Immature natural killer cell (primary cell): ENCODE results near the gene ACAD10. TPM values are rescaled to one million over a fixed set of nuclear protein-coding genes. Genes with fewer than 3 reads are reported as not detected.
A peak's percentile ranks its signal among the peaks of the same experiment; 100 is the strongest.

ENCODE experiments used
- DNase-seq, 3 donors: peaks; one replicate each; pipeline ENCODE4 v3.0.0; 2022; ENCODE audit warnings: mixed read lengths in 1 of 3
- H3K27ac Mint-ChIP-seq, 6 donors: one replicate each; pipeline ENCODE4 v1.8.0; 2020; ENCODE audit warnings: mixed read lengths in 6 of 6, mild to moderate bottlenecking in 5 of 6, inconsistent platforms in 4 of 6, moderate library complexity in 3 of 6
- H3K27me3 Mint-ChIP-seq, 3 donors: one replicate each; pipeline ENCODE4 v1.8.0; 2020 to 2021; ENCODE audit warnings: low read depth in 3 of 3, mild to moderate bottlenecking in 3 of 3, mixed read lengths in 3 of 3, moderate library complexity in 3 of 3, inconsistent platforms in 1 of 3
- H3K36me3 Mint-ChIP-seq, 3 donors: one replicate each; pipeline ENCODE4 v1.8.0; 2020; ENCODE audit warnings: mixed read lengths in 3 of 3, inconsistent platforms in 2 of 3, mild to moderate bottlenecking in 2 of 3
- H3K4me1 Mint-ChIP-seq, 2 donors: one replicate each; pipeline ENCODE4 v1.8.0; 2020; ENCODE audit warnings: inconsistent platforms in 2 of 2, mild to moderate bottlenecking in 2 of 2, mixed read lengths in 2 of 2, moderate library complexity in 1 of 2
- H3K4me3 Mint-ChIP-seq, 5 donors: one replicate each; pipeline ENCODE4 v1.8.0; 2020; ENCODE audit warnings: mild to moderate bottlenecking in 5 of 5, mixed read lengths in 5 of 5, inconsistent platforms in 3 of 5, moderate library complexity in 3 of 5
- H3K9me3 Mint-ChIP-seq, 6 donors: one replicate each; pipeline ENCODE4 v1.8.0; 2020; ENCODE audit warnings: mild to moderate bottlenecking in 6 of 6, mixed read lengths in 6 of 6, inconsistent platforms in 4 of 6, moderate library complexity in 3 of 6
- polyA plus RNA-seq, 3 donors: library from polyadenylated mRNA; unstranded; fragments of 300-500 nt; fragmentation: Illumina TruSeq; gene quantifications; one replicate each; pipeline ENCODE4 v1.2.3, GENCODE V29; 2021

The ACAD10 gene
- polyA plus RNA-seq, 3 donors from 2014 or later: 6.3 to 9.1 (median 7.9) TPM

DNA sequence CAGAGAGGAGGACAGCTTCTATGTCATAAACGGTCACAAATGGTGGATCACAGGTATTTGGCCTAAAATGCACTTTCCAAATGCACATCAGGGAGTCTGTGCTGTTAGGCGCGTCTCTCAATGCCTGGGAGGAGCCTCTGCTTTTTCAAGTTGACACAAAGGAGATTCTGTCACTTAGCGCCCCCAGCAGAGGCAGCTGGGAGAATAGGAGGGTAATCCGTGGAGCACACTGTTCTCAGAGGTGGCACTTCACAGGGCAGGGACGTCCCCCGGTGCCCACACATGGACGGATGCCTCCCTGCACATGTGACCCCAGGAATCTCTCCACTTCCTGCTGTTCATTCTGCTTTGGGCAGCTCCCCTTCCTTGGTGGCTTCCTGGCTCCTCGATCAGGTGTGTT, 61.5 kb downstream of the ACAD10 start:
- DNase-seq: no peak
- peaks cover 6 to 29% (median 24%) of the 10 kb centered on the region in 3 donors for H3K36me3 Mint-ChIP-seq
- no peak overlapping the region for H3K27ac Mint-ChIP-seq
- H3K4me3 Mint-ChIP-seq: no peak overlapping the region
- H3K4me1 Mint-ChIP-seq: no peaks in the 10 kb centered on the region
- H3K27me3 Mint-ChIP-seq: peaks cover 0 to 1% (median 0%) of the 10 kb centered on the region in 3 donors
- no peaks in the 10 kb centered on the region for H3K9me3 Mint-ChIP-seq

- Mint-ChIP-seq H3K9me3 (no peaks in the 10 kb centered on the region), H3K36me3 (peaks cover 6 to 24% (median 19%) of the 10 kb centered on the region in 3 donors), H3K4me1 (no peaks in the 10 kb centered on the region), H3K4me3 (no peak overlapping the region), H3K27ac (peak overlapping the region in 1 of 6 donors; percentile 5), H3K27me3 (peaks cover 0 to 1% (median 0%) of the 10 kb centered on the region in 3 donors)
- no peak for DNase-seq
Observed at GRCh38 chr12:111748151-111748672, 62.4 kb downstream of the ACAD10 start.

DNA sequence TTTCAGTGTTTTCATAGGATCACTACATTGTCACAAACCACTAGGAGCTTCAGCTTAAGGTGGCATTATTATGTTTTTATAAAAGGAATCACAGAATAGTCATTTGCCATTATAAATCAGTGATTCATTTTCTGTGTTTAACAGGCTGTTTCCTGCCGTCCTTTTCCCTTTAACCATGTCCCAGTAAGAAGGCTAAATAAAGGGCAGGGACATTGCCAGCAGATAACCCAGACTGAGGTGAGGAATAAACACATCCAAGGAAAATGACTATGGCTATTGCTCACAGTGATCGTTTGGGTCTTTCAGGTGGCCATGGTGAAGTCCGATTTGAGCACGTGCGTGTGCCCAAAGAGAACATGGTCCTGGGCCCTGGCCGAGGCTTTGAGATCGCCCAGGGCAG, 63.0 kb downstream of the ACAD10 start:
- no peaks in the 10 kb centered on the region for H3K4me1 Mint-ChIP-seq
- no peak overlapping the region for H3K27ac Mint-ChIP-seq
- peaks cover 6 to 24% (median 19%) of the 10 kb centered on the region in 3 donors for H3K36me3 Mint-ChIP-seq
- DNase-seq: no peak
- peaks cover 0 to 1% (median 0%) of the 10 kb centered on the region in 3 donors for H3K27me3 Mint-ChIP-seq
- no peaks in the 10 kb centered on the region for H3K9me3 Mint-ChIP-seq
- H3K4me3 Mint-ChIP-seq: no peak overlapping the region

DNA sequence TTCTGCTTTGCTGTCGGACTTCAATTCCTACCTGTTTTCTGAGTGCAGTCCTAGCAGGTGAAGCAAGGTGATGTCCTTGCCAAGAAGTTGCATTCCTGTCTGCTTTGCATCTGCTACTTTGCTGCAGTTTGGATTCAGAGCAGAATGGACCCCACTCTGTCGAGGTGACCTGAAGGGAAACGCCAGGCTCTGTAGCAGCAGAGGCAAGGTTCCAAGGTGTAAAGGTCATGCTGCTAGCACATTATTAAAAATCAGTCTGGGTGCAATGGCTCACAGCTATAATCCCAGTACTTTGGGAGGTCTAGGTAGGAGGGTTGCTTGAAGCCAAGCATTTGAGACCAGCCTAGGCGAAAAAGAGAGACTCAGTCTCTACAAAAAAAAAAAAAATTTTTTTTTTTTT, 63.5 kb downstream of the ACAD10 start:
- H3K9me3 Mint-ChIP-seq: no peaks in the 10 kb centered on the region
- H3K27ac Mint-ChIP-seq: no peak overlapping the region
- DNase-seq: no peak
- peaks cover 0 to 1% (median 0%) of the 10 kb centered on the region in 3 donors for H3K27me3 Mint-ChIP-seq
- no peak overlapping the region for H3K4me3 Mint-ChIP-seq
- H3K36me3 Mint-ChIP-seq: peaks cover 6 to 22% (median 19%) of the 10 kb centered on the region in 3 donors
- no peaks in the 10 kb centered on the region for H3K4me1 Mint-ChIP-seq

GRCh38 chr12:111753144-111753881, 67.5 kb downstream of the ACAD10 start:
- peaks cover 0 to 12% (median 9%) of the 10 kb centered on the region in 3 donors for H3K36me3 Mint-ChIP-seq

DNA sequence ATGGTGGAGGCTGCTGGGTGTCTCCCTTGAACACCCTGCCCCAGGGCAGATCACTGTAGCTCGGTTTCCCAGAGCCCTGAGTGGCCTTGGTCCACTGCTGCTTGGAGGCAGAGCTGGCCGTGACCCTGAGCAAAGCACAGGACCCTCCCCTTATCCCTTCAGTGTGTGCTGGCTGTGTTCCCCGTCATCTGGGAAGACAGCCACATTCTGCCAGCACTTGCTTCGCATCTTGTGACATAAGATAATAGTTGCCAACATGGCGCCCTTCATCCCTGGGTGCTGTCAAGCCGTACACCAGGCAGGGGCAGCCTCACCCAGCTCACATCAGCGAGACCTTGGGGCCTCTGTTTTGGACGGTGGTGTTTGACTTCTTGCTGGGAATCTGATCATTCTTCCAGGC, 68.8 kb downstream of the ACAD10 start:
- Mint-ChIP-seq H3K27ac (no peak overlapping the region), H3K9me3 (no peaks in the 10 kb centered on the region), H3K4me1 (peaks cover 3 to 5% of the 10 kb centered on the region in 2 donors), H3K27me3 (no peaks in the 10 kb centered on the region), H3K36me3 (peaks cover 0 to 6% (median 4%) of the 10 kb centered on the region in 3 donors), H3K4me3 (no peak overlapping the region)
- DNase-seq: no peak

More at GRCh38 chr12:111753144-111753881, 67.5 kb downstream of the ACAD10 start:
- Mint-ChIP-seq H3K27ac (no peak overlapping the region), H3K9me3 (no peaks in the 10 kb centered on the region), H3K4me1 (peaks cover 0 to 3% of the 10 kb centered on the region in 2 donors), H3K27me3 (no peaks in the 10 kb centered on the region), H3K4me3 (no peak overlapping the region)
- no peak for DNase-seq

- Mint-ChIP-seq H3K27me3 (no peaks in the 10 kb centered on the region), H3K9me3 (no peaks in the 10 kb centered on the region), H3K36me3 (peaks cover 0 to 4% (median 3%) of the 10 kb centered on the region in 3 donors), H3K4me3 (no peak overlapping the region), H3K27ac (no peak overlapping the region), H3K4me1 (peaks cover 3 to 5% of the 10 kb centered on the region in 2 donors)
- no peak for DNase-seq
Observed at GRCh38 chr12:111756196-111756595, 70.3 kb downstream of the ACAD10 start.

GRCh38 chr12:111756681-111757080, 70.8 kb downstream of the ACAD10 start:
- no peak for DNase-seq
- H3K36me3 Mint-ChIP-seq: peaks cover 0 to 4% (median 3%) of the 10 kb centered on the region in 3 donors
- no peak overlapping the region for H3K4me3 Mint-ChIP-seq
- H3K27ac Mint-ChIP-seq: peak overlapping the region in 1 of 6 donors; percentile 60
- H3K27me3 Mint-ChIP-seq: peaks cover 0 to under 1% (median 0%) of the 10 kb centered on the region in 3 donors
- peaks cover 3 to 5% of the 10 kb centered on the region in 2 donors for H3K4me1 Mint-ChIP-seq
- no peaks in the 10 kb centered on the region for H3K9me3 Mint-ChIP-seq

DNA sequence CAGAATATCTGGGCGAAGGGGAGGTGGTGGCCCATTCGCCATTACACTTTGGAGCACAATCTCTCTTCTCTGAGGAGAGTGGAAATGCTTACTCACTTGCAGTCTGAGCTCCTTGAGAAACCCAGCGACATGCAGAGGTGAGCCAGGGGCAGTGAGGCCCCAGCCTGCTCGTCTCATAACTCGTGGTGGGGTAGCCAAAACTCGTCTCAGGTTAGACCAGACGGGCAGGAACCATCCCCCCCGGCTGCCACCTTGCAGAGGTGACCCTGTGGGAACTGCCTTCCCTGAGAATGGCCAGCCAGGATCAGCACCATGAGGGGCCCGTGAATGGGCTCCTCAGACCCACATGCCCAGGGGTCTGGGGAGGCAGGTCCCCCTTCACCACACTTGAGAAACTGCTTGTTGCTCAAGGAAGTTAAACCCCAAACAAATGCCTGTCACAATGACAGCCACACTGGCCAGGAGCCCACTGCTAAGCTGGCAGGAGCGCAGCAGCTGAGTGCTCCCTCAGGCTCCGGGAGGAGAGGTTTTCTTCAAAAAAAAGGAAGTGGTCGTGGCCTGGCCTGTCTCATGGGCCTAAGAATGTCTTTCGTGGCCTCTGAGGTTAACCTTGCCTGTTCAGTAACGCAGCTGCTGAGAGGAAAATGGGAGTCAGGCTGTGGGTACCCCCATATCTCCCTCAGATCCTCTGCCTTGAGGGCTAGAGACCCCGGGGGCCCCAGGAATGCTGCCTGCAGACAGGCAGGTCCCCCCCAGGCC, 71.7 kb downstream of the ACAD10 start:
- Mint-ChIP-seq H3K27me3 (peaks cover 0 to 4% (median under 1%) of the 10 kb centered on the region in 3 donors), H3K27ac (peak overlapping the region in 3 of 6 donors; percentile 45 to 62 (median 55)), H3K4me1 (peaks cover 3 to 5% of the 10 kb centered on the region in 2 donors), H3K9me3 (no peaks in the 10 kb centered on the region), H3K36me3 (peaks cover 0 to 4% (median 3%) of the 10 kb centered on the region in 3 donors), H3K4me3 (no peak overlapping the region)
- no peak for DNase-seq

- Mint-ChIP-seq H3K4me3 (no peak overlapping the region), H3K36me3 (peaks cover 0 to 4% (median 3%) of the 10 kb centered on the region in 3 donors), H3K27me3 (peaks cover 3 to 9% (median 4%) of the 10 kb centered on the region in 3 donors), H3K27ac (no peak overlapping the region), H3K4me1 (peaks cover 3 to 5% of the 10 kb centered on the region in 2 donors), H3K9me3 (no peaks in the 10 kb centered on the region)
- DNase-seq: no peak
Observed at GRCh38 chr12:111758120-111758561, 72.3 kb downstream of the ACAD10 start.

GRCh38 chr12:111759271-111759670, 73.4 kb downstream of the ACAD10 start:
- peaks cover 6 to 19% (median 10%) of the 10 kb centered on the region in 3 donors for H3K27me3 Mint-ChIP-seq
- peaks cover 3 to 5% of the 10 kb centered on the region in 2 donors for H3K4me1 Mint-ChIP-seq
- H3K4me3 Mint-ChIP-seq: no peak overlapping the region
- no peak for DNase-seq
- peak overlapping the region in 2 of 6 donors; percentile 12 to 16 for H3K27ac Mint-ChIP-seq
- peaks cover 0 to 4% (median 3%) of the 10 kb centered on the region in 3 donors for H3K36me3 Mint-ChIP-seq
- H3K9me3 Mint-ChIP-seq: no peaks in the 10 kb centered on the region

DNA sequence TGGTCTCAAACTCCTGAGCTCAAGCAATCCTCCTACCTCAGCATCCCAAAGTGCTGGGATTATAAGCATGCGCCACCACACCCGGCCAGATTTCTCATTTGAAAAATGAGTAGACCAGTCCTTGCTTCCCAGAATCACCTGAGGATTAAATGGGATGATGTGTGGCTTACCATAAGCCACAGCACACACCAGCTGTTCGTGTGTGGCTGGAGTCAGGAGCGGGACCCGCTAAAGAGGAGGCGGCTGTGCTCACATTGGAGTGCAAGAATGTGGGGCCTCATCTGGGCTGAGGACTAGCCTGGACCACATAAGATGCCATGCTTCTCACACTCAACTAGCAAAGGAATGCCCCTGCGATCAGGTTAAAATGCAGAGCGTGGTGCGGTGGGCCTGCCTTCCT, 74.1 kb downstream of the ACAD10 start:
- H3K36me3 Mint-ChIP-seq: peaks cover 0 to 4% (median 3%) of the 10 kb centered on the region in 3 donors
- no peak for DNase-seq
- peaks cover 3 to 5% of the 10 kb centered on the region in 2 donors for H3K4me1 Mint-ChIP-seq
- H3K4me3 Mint-ChIP-seq: no peak overlapping the region
- H3K27ac Mint-ChIP-seq: no peak overlapping the region
- peaks cover 6 to 24% (median 12%) of the 10 kb centered on the region in 3 donors for H3K27me3 Mint-ChIP-seq
- H3K9me3 Mint-ChIP-seq: no peaks in the 10 kb centered on the region

DNA sequence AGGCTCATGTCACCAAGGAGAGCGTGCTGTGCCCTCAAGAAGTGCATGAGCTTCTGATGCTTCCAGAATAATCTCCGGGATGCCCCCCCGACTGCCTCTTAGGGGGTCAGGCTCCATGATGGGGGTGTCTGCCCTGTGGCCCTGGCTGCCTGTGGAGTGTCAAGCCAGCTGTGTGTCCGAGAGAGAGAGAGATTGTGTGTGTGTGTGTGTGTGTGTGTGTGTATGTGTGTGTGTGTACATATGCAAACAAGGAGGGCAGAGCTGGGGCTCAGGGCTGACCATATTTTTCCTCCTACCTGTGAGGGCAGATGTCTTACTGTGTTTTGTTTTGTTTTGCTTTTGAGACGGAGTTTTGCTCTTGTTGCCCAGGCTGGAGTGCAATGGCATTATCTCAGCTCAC, 75.2 kb downstream of the ACAD10 start:
- peaks cover 3 to 6% of the 10 kb centered on the region in 2 donors for H3K4me1 Mint-ChIP-seq
- H3K36me3 Mint-ChIP-seq: peaks cover 0 to under 1% (median 0%) of the 10 kb centered on the region in 3 donors
- H3K27ac Mint-ChIP-seq: no peak overlapping the region
- no peak overlapping the region for H3K4me3 Mint-ChIP-seq
- H3K27me3 Mint-ChIP-seq: peaks cover 6 to 26% (median 13%) of the 10 kb centered on the region in 3 donors
- no peak for DNase-seq
- H3K9me3 Mint-ChIP-seq: no peaks in the 10 kb centered on the region
